DMS114 treated with DMSO at 0.1 percent for 48 hours (cell line): ENCODE measurements around the gene NOXO1.

ENCODE experiments used
- DNase-seq: peaks from one replicate; lab custom pipeline; 2025; ENCODE audit not compliant: unreplicated experiment; lab: John Stamatoyannopoulos, UW

The NOXO1 gene

GRCh38 chr16:1998360-1998835 lies 17.1 kb upstream of the NOXO1 start:
- DNase-seq, result no peak

DNA sequence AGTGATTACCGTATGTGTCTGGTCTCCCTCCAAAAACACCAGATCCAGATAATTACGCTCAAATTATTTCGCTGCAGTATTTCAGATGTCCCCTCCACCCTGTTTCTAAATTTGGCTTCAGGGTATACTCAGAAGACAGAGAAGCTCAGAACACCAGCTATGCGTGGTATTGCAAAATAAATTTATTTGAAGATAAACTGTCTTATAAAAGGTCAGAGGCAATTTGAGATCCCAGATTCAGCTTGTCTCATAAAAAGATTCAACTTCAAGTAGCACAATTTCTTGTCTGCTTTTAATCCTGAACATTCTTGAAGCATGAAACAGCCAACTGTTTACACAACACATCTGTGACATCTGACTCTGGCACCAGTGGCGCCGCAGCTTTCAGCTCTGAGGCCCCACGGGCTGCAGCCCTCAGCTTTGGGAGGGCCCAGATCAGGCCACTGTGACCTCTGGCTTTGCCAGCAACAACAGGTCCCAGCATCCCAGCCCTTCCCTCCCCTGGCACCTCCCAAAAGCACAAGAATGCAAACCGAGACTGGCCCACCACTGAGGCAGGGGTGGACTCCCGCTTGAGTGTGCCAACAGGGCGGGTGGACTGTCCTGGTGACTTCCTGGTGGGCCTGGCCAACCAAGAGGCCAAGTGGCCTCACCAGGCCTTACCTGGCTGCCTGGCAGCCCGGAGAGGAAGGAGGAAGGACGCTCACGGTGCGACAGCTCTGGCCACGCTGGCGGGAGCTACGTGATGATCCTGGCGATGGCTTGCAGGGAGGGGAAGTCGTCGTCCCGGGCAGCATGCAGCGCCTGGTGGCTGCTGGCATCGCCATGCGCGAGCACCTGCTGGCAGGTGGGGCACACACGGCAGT lies 16.5 kb upstream of the NOXO1 start:
- no peak for DNase-seq

GRCh38 chr16:1993731-1994131 lies 12.5 kb upstream of the NOXO1 start:
- no peak for DNase-seq

DNA sequence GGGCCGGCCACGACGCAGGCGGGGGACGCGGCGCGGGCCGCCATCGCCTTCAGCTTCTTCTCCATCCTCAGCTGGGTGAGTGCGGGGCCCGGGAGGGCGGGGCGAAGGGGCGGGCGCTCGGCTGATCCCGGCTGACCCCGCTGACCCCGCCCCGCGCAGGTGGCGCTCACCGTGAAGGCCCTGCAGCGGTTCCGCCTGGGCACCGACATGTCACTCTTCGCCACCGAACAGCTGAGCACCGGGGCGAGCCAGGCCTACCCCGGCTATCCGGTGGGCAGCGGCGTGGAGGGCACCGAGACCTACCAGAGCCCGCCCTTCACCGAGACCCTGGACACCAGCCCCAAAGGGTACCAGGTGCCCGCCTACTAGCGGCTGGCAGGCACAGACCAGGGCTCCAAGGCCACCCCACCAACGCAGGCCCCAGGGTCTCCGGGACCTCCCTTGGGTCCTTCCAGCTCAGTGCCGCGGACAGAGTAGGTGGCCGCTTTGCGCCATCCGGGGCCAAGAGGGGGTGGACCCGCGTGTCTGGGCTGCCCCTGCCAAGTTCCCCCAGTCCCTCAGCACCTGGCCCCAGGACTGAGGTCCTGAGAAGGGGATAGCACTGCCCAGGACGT lies 11.5 kb upstream of the NOXO1 start:
- no peak for DNase-seq

DNA sequence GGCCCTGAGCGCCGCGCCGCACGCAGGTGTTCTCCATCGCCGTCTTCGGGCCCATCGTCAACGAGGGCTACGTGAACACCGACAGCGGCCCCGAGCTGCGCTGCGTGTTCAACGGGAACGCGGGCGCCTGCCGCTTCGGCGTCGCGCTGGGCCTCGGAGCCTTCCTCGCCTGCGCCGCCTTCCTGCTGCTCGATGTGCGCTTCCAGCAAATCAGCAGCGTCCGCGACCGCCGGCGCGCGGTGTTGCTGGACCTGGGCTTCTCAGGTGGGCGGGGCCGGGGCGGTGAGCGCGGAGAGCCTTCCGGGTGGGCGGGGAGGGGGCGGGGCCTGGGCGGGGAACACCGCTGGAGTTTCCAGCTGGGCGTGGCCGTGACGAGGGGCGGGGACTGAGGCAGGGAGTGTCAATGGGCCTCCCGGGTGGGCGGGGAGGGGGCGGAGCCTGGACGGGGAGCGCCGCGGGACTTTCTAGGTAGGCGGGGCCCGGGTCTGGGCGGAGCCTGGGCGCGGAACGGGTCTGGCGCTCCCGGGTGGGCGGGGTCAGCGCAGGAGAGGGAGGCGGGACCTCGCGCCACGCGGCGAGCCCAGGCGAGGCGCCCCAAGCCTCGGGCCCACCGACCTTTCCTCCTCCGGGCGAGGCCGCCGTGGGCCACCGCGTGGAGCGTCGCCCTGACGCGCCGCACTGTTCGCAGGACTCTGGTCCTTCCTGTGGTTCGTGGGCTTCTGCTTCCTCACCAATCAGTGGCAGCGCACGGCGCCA lies 10.9 kb upstream of the NOXO1 start:
- DNase-seq, result no peak

GRCh38 chr16:1991588-1991947 lies 10.3 kb upstream of the NOXO1 start:
- DNase-seq, result no peak

DNA sequence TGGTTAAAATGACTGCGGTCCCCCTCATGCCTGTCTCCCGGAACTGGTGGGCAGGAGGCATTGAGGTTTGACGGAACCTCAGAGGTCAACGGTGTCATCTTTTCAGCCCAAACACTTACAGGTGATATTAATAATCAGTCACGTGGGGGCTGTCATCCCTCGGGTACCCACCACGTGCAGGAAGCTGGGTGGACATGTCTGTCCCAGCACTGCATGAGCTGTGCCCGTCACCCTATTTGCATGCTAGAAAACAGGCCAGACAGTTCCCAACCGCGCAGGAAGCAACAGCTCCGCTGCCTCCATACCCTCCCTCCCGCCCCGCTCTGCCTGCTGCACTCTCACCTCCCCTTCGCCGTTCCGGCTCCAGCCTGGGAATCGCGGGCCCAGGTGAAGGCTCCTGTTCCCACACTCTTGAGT lies 9.9 kb upstream of the NOXO1 start:
- DNase-seq, result no peak

- DNase-seq, result no peak
These were observed 9.3 kb upstream of the NOXO1 start for GRCh38 chr16:1990351-1991134.

DNA sequence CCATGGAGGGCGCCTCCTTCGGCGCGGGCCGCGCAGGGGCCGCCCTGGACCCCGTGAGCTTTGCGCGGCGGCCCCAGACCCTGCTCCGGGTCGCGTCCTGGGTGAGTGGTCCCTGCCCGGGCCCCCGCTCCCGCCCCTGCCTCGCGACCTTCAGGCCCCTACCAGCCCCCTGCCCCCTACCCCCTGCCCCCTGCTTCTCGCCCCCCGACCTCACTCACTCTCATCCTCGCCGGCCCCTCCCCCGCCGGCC lies 8.8 kb upstream of the NOXO1 start:
- DNase-seq, result no peak

GRCh38 chr16:1989209-1990100 lies 8.2 kb upstream of the NOXO1 start, which contains the start of gene SYNGR3:
Gene SYNGR3 (plus strand): TSS chr16:1989970. CDS start chr16:1990103, 133 bp downstream.
- DNase-seq, result no peak

DNA sequence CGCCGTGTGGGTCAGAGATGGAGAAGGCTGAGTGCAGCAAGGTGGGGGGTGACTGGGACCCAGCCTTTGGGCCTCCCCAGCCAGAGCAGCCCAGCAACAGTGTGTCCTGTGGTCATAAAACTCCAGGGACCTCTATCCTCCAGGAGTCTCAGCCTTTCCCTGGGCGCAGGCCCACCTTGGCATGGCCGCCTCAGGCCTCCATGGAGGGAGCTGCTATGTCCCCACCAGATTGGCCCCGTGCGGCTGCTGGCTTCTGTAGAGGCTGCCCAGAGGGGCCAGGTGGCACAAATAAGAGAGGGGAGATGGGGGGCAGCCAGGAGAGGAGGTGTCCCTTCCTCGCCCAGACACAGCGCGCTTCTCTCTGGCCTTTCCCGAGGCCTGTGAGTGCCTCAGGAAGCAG lies 5.9 kb upstream of the NOXO1 start:
- no peak for DNase-seq

- DNase-seq, result no peak
These were observed 4.3 kb upstream of the NOXO1 start for GRCh38 chr16:1985466-1986150.

- DNase-seq, result no peak
These were observed 3.3 kb upstream of the NOXO1 start for GRCh38 chr16:1984347-1985225.

- peak; percentile 57 for DNase-seq
These were observed 2.5 kb upstream of the NOXO1 start, which contains the start of gene GFER for GRCh38 chr16:1983544-1984346. Gene GFER (plus strand): TSS chr16:1984193. CDS start chr16:1984219, 26 bp downstream.

DNA sequence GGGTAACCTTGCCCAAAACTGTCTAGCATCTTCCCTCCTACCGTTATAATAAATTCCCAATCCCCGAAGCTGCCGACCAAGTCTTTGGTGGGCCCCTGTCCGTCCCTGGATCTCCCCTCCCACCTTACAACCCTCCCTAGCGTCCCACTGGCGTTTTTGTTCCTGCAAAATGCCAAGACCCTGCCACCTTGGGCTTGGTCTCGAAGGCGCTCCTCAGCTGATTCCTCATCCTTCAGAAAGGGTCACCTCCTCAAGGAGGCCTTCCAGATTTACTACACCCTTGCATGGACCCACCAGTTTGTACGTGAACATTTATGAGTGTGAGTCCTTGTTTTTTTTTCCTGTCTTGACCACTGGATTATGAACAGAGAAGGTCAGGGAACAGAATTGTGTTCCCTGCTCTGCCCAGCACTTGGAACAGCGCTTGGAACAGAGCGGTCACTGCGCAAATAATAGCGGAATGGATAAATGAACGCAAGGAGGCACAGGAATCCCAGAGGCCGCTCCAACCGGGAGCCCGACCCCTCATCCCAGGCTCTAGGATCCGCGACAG lies 1.8 kb upstream of the NOXO1 start:
- no peak for DNase-seq

GRCh38 chr16:1982013-1982433 lies 754 bp upstream of the NOXO1 start:
- no peak for DNase-seq

GRCh38 chr16:1980770-1981087 lies 540 bp downstream of the NOXO1 start:
- no peak for DNase-seq
